ENCODE results near the gene POLD2. TPM values are rescaled to one million over a fixed set of nuclear protein-coding genes. Genes with fewer than 3 reads are reported as not detected.

Gene POLD2
- total RNA-seq, 1 experiment from 2014 or later: 154 TPM

DNA sequence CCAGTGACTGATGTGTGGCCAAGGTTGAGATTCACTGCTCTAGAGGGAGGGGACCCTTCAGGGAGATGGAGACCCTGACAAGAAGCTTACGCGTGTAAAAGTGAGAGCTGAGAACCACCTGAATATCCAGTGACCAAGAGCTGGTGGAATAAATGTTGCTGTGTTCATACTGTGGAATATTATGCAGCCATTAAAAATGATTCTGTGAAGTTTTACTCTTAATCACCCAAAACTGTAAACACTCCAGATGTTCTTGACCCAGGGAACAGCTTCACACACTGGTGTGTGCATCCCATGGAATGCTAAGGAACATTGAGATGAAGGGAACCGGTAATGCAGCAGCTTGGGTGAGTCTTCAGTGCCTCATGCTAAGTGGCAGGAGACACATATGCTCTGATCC is 36.7 kb downstream of the POLD2 start:
- ChIA-PET CTCF (no interaction called here), POLR2A (no interaction called here)
- TF ChIP-seq ETV6 (CRISPR knock-in tag; IDR thresholded peaks at IDR 0.05) (no peak), NR2C2 (CRISPR knock-in tag; IDR thresholded peaks at IDR 0.05) (no peak), NFE2L1 (CRISPR knock-in tag; IDR thresholded peaks at IDR 0.05) (no peak), PRRX2 (CRISPR knock-in tag; IDR thresholded peaks at IDR 0.05) (no peak), GABPB1 (CRISPR knock-in tag; IDR thresholded peaks at IDR 0.05) (no peak), CREB1 (CRISPR knock-in tag; IDR thresholded peaks at IDR 0.05) (no peak), TEAD1 (CRISPR knock-in tag; IDR thresholded peaks at IDR 0.05) (no peak), KAT7 (CRISPR knock-in tag; IDR thresholded peaks at IDR 0.05; ENCODE audit: borderline replicate concordance) (no peak), RORB (CRISPR knock-in tag; IDR thresholded peaks at IDR 0.05) (no peak), ELF4 (CRISPR knock-in tag; IDR thresholded peaks at IDR 0.05; ENCODE audit: low read depth) (no peak), RELA (CRISPR knock-in tag; IDR thresholded peaks at IDR 0.05; ENCODE audit: borderline replicate concordance) (no peak)
- TF ChIP-seq, protein P1, sequence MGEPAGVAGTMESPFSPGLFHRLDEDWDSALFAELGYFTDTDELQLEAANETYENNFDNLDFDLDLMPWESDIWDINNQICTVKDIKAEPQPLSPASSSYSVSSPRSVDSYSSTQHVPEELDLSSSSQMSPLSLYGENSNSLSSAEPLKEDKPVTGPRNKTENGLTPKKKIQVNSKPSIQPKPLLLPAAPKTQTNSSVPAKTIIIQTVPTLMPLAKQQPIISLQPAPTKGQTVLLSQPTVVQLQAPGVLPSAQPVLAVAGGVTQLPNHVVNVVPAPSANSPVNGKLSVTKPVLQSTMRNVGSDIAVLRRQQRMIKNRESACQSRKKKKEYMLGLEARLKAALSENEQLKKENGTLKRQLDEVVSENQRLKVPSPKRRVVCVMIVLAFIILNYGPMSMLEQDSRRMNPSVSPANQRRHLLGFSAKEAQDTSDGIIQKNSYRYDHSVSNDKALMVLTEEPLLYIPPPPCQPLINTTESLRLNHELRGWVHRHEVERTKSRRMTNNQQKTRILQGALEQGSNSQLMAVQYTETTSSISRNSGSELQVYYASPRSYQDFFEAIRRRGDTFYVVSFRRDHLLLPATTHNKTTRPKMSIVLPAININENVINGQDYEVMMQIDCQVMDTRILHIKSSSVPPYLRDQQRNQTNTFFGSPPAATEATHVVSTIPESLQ (CRISPR knock-in tag; IDR thresholded peaks at IDR 0.05): no peak
- TF ChIP-seq, protein P2, sequence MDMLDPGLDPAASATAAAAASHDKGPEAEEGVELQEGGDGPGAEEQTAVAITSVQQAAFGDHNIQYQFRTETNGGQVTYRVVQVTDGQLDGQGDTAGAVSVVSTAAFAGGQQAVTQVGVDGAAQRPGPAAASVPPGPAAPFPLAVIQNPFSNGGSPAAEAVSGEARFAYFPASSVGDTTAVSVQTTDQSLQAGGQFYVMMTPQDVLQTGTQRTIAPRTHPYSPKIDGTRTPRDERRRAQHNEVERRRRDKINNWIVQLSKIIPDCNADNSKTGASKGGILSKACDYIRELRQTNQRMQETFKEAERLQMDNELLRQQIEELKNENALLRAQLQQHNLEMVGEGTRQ (CRISPR knock-in tag; IDR thresholded peaks at IDR 0.05): no peak
- TF ChIP-seq, protein P3, sequence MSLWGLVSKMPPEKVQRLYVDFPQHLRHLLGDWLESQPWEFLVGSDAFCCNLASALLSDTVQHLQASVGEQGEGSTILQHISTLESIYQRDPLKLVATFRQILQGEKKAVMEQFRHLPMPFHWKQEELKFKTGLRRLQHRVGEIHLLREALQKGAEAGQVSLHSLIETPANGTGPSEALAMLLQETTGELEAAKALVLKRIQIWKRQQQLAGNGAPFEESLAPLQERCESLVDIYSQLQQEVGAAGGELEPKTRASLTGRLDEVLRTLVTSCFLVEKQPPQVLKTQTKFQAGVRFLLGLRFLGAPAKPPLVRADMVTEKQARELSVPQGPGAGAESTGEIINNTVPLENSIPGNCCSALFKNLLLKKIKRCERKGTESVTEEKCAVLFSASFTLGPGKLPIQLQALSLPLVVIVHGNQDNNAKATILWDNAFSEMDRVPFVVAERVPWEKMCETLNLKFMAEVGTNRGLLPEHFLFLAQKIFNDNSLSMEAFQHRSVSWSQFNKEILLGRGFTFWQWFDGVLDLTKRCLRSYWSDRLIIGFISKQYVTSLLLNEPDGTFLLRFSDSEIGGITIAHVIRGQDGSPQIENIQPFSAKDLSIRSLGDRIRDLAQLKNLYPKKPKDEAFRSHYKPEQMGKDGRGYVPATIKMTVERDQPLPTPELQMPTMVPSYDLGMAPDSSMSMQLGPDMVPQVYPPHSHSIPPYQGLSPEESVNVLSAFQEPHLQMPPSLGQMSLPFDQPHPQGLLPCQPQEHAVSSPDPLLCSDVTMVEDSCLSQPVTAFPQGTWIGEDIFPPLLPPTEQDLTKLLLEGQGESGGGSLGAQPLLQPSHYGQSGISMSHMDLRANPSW (CRISPR knock-in tag; conservative IDR thresholded peaks at IDR 0.05; ENCODE audit: low read depth): no peak
- TF ChIP-seq, protein P4, sequence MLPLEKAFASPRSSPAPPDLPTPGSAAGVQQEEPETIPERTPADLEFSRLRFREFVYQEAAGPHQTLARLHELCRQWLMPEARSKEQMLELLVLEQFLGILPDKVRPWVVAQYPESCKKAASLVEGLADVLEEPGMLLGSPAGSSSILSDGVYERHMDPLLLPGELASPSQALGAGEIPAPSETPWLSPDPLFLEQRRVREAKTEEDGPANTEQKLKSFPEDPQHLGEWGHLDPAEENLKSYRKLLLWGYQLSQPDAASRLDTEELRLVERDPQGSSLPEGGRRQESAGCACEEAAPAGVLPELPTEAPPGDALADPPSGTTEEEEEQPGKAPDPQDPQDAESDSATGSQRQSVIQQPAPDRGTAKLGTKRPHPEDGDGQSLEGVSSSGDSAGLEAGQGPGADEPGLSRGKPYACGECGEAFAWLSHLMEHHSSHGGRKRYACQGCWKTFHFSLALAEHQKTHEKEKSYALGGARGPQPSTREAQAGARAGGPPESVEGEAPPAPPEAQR (CRISPR knock-in tag; IDR thresholded peaks at IDR 0.05): no peak
- TF ChIP-seq, protein P5, sequence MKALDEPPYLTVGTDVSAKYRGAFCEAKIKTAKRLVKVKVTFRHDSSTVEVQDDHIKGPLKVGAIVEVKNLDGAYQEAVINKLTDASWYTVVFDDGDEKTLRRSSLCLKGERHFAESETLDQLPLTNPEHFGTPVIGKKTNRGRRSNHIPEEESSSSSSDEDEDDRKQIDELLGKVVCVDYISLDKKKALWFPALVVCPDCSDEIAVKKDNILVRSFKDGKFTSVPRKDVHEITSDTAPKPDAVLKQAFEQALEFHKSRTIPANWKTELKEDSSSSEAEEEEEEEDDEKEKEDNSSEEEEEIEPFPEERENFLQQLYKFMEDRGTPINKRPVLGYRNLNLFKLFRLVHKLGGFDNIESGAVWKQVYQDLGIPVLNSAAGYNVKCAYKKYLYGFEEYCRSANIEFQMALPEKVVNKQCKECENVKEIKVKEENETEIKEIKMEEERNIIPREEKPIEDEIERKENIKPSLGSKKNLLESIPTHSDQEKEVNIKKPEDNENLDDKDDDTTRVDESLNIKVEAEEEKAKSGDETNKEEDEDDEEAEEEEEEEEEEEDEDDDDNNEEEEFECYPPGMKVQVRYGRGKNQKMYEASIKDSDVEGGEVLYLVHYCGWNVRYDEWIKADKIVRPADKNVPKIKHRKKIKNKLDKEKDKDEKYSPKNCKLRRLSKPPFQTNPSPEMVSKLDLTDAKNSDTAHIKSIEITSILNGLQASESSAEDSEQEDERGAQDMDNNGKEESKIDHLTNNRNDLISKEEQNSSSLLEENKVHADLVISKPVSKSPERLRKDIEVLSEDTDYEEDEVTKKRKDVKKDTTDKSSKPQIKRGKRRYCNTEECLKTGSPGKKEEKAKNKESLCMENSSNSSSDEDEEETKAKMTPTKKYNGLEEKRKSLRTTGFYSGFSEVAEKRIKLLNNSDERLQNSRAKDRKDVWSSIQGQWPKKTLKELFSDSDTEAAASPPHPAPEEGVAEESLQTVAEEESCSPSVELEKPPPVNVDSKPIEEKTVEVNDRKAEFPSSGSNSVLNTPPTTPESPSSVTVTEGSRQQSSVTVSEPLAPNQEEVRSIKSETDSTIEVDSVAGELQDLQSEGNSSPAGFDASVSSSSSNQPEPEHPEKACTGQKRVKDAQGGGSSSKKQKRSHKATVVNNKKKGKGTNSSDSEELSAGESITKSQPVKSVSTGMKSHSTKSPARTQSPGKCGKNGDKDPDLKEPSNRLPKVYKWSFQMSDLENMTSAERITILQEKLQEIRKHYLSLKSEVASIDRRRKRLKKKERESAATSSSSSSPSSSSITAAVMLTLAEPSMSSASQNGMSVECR (CRISPR knock-in tag; IDR thresholded peaks at IDR 0.05; ENCODE audit: borderline replicate concordance): no peak
- TF ChIP-seq, protein P6, sequence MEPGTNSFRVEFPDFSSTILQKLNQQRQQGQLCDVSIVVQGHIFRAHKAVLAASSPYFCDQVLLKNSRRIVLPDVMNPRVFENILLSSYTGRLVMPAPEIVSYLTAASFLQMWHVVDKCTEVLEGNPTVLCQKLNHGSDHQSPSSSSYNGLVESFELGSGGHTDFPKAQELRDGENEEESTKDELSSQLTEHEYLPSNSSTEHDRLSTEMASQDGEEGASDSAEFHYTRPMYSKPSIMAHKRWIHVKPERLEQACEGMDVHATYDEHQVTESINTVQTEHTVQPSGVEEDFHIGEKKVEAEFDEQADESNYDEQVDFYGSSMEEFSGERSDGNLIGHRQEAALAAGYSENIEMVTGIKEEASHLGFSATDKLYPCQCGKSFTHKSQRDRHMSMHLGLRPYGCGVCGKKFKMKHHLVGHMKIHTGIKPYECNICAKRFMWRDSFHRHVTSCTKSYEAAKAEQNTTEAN (CRISPR knock-in tag; IDR thresholded peaks at IDR 0.05): no peak
- TF ChIP-seq, protein P7, sequence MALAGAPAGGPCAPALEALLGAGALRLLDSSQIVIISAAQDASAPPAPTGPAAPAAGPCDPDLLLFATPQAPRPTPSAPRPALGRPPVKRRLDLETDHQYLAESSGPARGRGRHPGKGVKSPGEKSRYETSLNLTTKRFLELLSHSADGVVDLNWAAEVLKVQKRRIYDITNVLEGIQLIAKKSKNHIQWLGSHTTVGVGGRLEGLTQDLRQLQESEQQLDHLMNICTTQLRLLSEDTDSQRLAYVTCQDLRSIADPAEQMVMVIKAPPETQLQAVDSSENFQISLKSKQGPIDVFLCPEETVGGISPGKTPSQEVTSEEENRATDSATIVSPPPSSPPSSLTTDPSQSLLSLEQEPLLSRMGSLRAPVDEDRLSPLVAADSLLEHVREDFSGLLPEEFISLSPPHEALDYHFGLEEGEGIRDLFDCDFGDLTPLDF (CRISPR knock-in tag; IDR thresholded peaks at IDR 0.05): no peak
- H3K4me1 Mint-ChIP-seq: peaks cover 11% of the 10 kb centered on the region; the same call in 1 of the 2 replicates
- peaks cover 22% of the 10 kb centered on the region for H3K27me3 Mint-ChIP-seq (ENCODE audit: low read depth)
- H3K4me3 Mint-ChIP-seq: no peak overlapping the region
- H3K36me3 Mint-ChIP-seq: no peaks in the 10 kb centered on the region
- no peak for DNase-seq (ENCODE audit: low spot score)
- H3K9me3 Mint-ChIP-seq: no peaks in the 10 kb centered on the region
- no peak overlapping the region for H3K27ac Mint-ChIP-seq
- no peak for ATAC-seq

Measured in WTC11 (cell line).